Measurements from ENCODE around the gene CCDC38.

Gene CCDC38

DNA sequence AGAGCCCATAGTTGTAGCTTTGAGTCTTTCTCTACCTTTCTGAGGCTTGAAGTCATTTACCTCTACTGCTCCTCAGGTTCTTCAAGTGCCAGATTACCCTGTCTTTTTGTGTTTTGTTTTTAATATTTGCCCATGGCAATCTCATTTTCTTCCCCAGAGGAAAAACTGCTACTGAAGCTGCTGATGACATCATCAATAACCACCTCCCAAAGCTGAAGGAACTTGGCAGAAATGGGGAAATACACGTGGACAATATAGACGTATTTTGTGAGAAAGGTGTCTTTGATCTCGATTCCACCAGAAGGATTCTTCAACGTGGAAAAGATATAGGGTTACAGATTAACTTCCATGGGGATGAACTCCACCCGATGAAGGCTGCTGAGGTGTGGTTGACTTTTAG, 17.8 kb upstream of the CCDC38 start:
- DNase-seq (ENCODE audit: low spot score) = no peak

- no peak for DNase-seq (ENCODE audit: low spot score)
These were observed 16.7 kb upstream of the CCDC38 start for GRCh38 chr12:95959107-95959506.

DNA sequence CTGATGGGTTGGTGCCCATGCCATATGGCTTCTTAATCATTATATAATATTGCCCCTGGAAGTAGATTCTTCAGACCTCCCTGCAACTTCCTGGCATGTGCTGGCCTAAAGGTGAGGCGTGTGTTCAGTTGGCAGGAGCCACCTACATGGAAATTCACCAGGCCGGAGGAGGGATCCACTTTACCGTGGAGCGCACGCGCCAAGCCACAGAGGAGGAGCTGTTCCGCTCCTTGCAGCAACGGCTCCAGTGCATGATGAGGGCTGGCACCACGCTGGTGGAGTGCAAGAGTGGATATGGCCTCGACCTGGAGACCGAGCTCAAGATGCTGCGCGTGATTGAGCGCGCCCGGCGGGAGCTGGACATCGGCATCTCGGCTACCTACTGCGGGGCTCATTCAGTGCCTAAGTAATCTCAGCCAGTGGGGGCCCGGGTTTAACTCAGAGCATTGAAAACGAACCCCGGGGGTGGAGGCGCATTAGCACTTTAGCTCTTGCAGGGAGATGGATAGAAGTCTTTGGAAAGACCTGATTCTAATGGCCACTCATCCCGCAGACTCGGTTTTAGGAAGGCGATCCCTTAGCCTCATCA, 14.2 kb upstream of the CCDC38 start:
- DNase-seq (ENCODE audit: low spot score) = no peak

DNA sequence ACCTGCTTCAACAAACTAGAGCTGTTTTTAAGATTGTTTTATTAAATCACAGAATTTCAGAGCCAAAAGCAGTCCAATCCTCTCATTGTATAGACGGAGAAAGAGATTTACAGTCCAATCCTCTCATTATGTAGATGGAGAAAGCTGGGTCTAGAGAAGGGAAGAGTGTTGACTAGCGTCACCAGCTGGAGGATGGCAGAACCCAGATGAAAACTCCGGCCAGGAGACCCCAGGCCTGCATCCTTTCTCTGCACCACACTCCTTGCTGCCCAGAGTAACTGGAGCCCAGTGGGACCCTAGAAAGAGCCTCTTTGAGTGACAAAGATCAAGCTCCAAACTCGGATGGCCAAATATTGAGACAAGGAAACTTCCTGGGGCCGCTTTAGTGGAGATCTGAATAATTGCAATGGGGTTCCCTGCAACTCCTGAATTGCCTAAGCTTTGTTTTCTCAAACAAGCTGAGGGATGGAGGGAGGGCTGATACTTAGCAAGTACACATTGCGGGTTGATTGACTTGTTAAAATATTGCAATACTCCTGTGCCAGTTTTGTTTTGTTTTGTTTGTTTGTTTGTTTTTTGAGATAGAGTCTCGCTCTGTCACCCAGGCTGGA, 13.2 kb upstream of the CCDC38 start:
- no peak for DNase-seq (ENCODE audit: low spot score)

GRCh38 chr12:95953000-95953399, 10.6 kb upstream of the CCDC38 start:
- no peak for DNase-seq (ENCODE audit: low spot score)

DNA sequence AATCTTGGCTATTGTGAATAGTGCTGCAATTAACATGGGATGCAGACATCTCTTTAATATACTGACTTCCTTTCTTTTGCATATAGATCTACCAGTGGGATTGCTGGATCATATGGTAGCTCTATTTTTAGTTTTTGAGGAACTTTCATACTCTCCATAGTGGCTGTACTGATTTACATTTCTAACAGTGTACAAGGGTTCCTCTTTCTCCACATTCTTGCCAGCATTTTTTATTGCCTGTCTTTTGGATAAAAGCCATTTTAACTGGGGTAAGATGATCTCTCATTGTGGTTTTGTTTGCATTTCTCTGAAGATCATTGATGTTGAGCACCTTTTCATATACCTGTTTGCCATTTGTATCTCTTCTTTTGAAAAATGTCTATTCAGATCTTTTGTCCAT, 9.1 kb upstream of the CCDC38 start:
- DNase-seq (ENCODE audit: low spot score) = no peak

- DNase-seq (ENCODE audit: low spot score) = no peak
These were observed 7.2 kb upstream of the CCDC38 start for GRCh38 chr12:95949477-95950206.

- DNase-seq (ENCODE audit: low spot score) = no peak
These were observed 1.8 kb upstream of the CCDC38 start for GRCh38 chr12:95944108-95944704.

- DNase-seq (ENCODE audit: low spot score) = peak; percentile 19
These were observed 972 bp upstream of the CCDC38 start, which contains the start of gene AMDHD1 for GRCh38 chr12:95943330-95943842. AMDHD1 (plus strand) TSS chr12:95943331; CDS start chr12:95943399, 68 bp downstream.

GRCh38 chr12:95942101-95942523, 302 bp downstream of the CCDC38 start:
- no peak for DNase-seq (ENCODE audit: low spot score)

DNA sequence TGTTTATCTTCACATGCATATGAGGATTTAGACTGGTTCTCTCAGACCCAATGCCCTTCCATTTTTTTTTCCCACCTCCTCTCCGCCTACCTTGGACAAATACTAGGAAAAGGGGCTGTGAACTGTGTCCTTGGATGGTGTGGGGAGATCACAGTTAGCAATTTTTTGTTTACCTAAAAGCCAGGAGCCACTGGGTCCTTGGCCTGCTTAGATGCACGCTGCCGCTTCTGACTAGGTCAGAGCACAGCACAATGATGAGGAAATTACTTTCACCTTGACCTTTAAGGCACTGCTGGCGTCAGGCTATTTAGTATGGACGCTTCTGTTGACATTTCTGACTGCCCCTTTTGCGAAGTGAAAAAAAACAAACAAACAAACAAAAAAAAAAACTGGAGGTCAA, 1.9 kb downstream of the CCDC38 start:
- DNase-seq (ENCODE audit: low spot score) = no peak

GRCh38 chr12:95922231-95922630, 20.2 kb downstream of the CCDC38 start:
- no peak for DNase-seq (ENCODE audit: low spot score)

DNA sequence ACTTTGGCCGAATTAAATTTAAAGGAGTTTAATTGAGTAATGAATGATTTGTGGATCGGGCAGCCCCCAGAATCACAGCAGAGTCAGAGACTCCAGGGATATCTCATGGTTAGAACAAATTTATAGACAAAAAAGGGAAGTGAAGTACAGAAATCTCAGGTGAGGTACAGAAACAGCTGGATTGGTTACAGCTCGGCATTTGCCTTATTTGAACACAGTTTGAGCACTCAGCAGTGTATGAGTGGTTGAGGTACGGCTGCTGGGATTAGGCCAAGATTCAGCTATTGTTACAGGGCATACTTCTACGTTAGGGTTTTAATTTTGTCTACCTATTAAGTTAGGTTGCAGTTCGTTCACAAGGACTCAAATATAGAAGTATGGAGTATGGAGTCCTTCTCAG, 23.3 kb downstream of the CCDC38 start:
- DNase-seq (ENCODE audit: low spot score) = no peak

DNA sequence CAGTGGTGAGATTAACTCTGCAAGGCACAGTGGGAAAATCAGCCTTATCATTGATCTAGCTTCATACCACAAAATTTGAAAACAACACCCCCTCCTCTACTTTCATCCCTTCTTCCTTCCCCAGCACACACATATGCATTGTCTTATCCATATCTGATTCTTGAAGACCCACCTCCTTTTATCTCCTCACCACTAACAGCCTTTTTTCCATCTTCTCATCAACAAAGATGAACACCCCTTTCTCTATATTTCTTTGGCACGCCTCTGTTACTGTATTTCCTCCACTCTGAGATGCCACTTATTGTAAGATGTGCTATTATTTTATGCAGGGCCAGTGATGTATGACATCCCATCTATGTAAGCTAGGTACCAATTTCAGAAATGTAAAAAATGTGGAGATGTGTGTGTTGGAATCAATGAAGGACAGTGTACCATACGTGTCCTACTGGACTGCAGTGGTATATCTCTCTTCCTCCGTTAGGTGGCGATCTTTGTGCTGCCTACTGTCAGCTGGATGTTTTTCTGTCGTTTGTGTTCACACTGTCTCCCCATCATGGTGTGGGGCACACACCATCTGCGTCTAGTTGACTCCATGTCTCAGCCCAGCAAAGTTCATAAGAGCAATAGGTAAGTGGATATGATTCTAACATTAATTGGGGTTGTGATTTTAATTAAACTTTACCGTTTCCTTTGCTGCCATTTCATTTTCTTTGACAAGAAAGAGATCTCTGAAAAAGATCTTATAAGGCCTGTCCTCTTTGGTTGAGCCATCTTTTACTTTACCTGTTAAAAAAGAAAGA, 24.0 kb downstream of the CCDC38 start:
- DNase-seq (ENCODE audit: low spot score) = peak; percentile 53

DNA sequence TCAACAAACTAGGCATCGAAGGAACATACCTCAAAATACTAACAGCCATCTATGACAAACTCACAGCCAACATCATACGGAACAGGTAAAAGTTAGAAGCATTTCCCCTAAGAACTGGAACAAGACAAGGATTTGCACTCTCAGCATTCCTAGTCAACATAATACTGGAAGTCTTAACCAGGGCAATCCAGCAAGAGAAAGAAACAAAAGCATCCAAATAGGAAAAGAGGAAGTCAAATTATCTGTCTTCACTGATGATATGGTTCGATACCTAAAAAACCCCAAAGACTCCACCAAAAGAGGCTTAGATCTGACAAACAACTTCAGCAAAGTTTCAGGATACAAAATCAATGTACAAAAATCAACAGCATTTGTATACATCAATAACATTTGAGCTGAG, 32.5 kb downstream of the CCDC38 start:
- DNase-seq (ENCODE audit: low spot score) = no peak

GRCh38 chr12:95908573-95908972, 33.8 kb downstream of the CCDC38 start:
- no peak for DNase-seq (ENCODE audit: low spot score)

DNA sequence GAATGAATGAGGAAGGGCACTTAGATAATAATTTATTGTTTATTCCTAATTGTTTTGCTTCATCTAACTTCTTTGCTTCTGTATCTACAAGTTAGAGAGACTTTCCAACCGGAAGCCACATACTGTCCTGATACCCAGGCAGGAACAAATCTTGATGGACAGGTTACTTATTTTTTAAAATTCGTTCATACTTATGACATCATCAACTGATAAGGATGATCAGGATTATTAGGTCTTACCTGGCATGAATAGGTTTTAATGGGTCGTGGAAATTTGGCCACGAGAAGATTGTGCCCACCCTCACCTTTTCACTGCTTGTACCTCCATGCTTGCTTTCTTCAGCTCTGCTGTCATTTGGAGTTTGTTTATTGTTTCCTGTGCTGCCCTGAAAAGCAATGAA, 44.3 kb downstream of the CCDC38 start:
- DNase-seq (ENCODE audit: low spot score) = no peak

- no peak for DNase-seq (ENCODE audit: low spot score)
These were observed 45.6 kb downstream of the CCDC38 start for GRCh38 chr12:95896846-95897245.

GRCh38 chr12:95890958-95891357, 51.5 kb downstream of the CCDC38 start:
- no peak for DNase-seq (ENCODE audit: low spot score)

GRCh38 chr12:95887311-95887710, 55.1 kb downstream of the CCDC38 start:
- DNase-seq (ENCODE audit: low spot score) = no peak

- no peak for DNase-seq (ENCODE audit: low spot score)
These were observed 57.4 kb downstream of the CCDC38 start for GRCh38 chr12:95884998-95885397.

GRCh38 chr12:95882873-95883272, 59.5 kb downstream of the CCDC38 start:
- no peak for DNase-seq (ENCODE audit: low spot score)

Data from globus pallidus (tissue), 1 donor.